GM19025 (cell line): ENCODE results near the gene MYDGF.

Source experiments
- ATAC-seq: cut with Tn5 transposase; IDR thresholded peaks from one replicate; pipeline ENCODE4 v1.9.1; 2021; ENCODE audit warnings: mild to moderate bottlenecking, low read depth, moderate library complexity; ENCODE audit not compliant: unreplicated experiment

MYDGF gene

DNA sequence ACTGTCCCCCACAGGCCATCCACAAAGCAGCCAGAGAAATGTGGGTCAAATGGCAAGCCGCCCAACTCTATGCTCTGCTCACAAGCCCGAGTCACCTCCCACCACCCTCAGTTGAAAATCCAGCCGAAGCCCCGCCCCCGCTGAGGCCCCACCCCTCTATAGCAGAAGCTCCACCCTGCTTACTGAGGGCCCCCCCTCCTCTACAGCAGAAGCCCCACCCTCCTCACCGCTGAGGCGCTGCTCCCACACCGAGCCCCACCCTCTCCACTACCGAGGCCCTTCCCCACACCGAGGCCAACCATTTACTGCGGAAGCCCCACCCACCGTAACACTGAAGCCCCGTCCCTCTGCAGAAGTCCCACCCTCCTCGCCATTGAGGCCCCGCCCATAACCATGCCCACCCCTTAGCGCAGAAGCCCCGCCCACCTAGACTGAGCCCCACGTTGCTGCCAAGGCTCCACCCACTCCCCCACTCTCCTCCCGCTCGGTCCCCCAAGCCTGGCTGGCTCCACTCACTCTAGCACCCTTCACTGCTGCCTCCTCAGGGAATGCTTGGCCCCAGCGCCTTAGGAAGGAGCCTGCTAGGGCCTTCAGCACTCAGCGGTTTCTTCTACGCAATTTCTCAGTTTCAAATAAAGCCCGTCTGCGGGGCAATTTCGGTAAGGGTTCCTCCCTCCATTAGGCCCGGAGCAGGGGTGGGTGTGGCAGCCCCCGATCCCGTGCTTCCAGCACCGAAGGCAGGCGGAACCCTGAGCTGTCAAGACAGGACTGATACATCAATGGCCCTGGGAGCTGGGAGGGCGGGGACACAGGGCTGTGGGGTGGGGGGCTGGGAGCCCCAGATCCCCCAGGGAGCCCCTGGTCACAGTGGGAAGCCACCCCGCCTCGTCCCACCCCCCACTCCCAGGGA lies 9.0 kb upstream of the MYDGF start:
- ATAC-seq: no peak

DNA sequence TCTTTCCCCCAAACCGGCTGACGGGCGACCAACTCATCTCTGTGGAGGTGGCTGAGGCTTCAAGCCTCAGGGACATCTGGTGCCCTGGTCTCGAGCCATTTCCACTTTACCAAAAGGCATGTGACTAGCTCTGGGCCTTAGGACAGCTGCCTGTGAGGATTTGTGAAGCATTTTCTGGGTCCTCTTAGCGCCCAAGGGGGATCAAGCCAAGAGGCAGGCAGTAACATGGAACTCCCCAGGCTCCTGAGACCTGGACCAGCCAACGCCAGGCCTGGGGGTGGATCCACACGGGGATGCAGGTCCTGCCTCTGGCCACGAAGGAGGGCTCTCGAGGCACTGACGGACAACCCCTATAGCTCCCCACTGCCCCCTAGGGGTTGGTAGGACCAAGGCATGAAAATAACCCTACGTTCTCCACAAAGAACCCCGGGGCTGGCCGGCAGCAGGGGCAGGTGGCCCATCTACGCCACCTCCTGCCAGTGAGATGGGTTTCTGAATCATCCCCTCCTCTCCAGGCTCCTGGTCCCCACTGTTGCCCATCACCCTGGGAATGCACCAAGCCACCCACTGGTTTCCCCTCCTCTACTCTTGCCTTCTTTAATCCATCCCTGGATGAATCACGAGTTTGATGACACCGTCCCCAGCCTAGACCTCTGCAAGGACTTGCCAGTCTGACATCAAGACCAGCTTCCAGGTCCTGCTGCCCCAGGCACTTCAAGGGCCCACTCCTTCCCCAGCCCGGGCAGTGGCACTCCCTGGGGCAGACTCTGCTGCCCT lies 7.0 kb upstream of the MYDGF start:
- no peak for ATAC-seq

DNA sequence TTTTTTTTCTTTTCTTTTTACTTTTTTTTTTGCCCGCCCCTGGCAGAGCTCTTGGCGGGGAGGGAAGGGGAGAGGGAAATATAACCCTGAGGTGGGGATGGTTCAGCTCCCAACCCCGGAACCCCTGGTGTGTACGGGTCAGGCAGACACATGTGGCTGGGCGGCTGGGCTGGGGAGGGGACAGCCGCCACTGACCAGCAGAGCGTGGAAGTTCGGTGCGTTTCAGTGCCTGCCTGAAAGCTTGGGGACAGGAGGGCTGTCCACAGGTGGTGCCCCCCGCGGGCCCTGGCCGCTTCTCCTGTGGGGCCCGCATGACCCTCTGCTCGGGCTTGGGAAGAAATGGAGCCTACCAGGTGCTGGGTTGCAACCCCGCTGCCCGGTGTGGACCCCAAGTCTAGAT lies 5.2 kb upstream of the MYDGF start:
- ATAC-seq: no peak

DNA sequence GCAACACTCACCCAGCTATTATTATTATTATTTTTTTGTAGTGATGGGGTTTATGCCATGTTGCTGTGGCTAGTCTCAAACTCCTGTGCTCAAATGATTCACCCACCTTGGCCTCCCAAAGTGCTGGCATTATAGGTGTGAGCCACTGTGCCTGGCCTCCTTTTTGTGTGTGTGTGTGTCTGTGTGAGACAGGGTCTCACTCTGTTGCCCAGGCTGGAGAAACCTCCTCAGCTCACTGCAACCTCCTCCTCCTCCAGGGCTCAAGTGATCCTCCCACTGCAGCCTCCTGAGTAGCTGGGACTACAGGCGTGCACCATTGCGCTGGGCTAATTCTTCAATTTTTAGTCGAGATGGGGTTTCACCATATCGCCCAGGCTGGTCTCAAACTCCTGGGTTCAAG lies 3.6 kb upstream of the MYDGF start:
- ATAC-seq: no peak

DNA sequence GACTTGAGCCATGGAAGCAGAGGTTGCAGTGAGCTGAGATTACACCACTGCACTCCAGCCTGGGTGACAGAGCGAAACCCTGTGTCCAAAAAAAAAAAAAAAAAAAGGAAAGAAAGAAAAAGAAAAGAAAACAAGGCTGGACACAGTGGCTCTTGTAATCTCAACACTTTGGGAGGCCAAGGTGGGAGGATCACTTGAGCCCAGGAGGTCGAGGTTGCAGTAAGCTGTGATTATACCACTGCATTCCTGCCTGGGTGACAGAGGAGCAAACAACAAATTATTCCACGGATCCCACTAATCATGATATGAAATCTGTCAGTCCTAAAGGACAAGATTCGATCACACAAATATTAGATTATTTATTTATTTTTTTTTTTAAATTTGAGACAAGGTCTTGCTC lies 3.1 kb upstream of the MYDGF start:
- ATAC-seq: no peak

DNA sequence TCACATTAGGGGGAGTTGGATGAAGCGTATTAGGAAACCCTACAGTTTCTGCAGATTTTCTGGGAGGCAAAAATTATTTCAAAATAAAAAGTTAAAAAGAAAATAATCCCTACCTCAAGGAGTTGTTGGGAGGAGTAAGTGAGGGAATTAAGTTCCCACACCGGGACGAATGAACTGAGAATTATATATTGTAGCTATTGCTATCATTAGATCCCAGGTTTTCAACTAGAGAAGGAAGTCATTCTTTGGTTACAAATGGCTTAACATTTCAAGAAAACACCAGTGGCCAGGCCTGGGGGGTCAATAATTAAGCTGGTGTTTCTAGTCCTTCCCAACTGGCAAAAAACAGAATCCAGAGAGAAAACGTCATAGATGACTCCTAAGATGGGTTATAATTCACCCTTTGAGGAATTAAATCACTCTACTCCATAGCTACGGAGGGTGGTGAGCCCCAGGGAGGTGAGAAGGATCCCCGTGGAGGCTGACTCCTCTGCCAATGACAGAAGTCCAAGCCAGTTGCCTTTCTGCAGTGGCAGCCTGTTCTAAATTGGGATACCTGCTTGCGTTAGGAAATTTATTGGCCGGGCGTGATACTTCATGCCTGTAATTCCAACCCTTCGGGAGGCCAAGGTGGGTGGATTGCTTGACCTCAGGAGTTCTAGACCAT lies 1.2 kb upstream of the MYDGF start:
- no peak for ATAC-seq

DNA sequence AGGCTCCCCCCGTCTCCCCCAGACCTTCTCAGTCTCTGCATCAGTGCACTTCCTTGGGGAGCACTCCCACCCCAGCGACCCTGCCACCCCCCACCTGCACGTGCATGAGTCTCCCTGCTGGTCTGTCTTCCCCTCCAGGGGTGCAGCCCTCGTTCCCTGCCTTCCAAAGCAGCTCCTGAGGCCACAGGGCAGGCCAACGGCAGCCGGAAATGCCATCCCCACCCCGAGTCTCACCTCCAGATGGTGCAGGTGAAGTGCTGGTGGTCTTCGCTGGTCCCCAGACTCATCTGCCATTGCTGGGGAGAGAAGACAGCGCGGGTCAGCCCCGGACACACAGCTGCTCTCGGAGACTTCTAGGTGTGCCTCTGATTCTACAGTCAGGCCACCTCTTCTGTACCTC lies 5.5 kb downstream of the MYDGF start:
- no peak for ATAC-seq

DNA sequence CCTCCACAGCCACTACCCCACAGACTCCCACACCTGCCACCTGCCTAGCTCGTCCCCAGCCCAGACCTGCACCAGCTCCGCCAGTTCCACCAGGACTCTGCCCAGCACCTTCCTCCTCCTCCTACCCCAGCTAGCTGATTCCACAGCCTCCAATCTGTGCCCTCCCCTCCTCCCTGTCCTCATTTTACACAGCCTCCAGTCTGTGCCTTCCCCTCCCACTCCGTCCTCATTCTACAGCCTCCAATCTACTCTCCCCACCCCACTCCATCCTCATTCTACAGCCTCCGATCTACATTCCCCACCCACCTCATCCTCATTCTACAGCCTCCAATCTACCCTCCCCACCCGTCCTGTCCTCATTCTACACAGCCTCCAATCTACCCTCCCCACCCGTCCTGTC lies 7.3 kb downstream of the MYDGF start:
- ATAC-seq: no peak

DNA sequence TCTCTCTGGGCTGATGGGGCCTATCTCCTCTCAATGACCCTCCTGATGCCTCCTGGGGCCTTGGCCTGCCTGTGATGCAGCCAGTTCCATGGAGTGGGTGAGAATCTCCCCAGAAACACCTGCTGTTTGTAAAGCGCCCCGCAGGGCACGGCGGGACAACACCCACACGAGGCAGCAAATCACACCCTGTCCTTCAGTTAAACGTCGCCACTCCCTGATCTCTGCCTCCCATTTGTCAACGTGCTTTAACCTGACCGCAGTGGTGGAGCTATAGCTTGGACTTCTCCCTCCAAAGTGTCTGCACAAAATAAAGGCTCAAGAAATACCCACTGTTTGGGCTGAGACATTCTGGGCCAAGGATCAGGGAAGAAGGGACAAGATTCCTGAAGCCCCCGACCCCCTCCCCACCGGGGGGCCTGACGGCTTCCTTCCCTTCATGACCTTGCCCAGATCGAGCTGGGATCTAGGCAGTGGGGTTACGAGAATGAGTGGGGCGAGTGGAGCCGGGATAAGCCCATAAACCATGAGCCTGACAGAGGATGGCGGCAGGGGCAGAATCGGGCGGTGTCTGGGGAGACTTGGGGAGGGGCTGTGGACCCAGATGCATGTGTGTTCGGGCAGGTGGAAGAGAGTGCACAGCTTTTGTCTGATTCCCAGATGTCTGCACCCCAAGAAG lies 8.0 kb downstream of the MYDGF start:
- ATAC-seq: no peak

DNA sequence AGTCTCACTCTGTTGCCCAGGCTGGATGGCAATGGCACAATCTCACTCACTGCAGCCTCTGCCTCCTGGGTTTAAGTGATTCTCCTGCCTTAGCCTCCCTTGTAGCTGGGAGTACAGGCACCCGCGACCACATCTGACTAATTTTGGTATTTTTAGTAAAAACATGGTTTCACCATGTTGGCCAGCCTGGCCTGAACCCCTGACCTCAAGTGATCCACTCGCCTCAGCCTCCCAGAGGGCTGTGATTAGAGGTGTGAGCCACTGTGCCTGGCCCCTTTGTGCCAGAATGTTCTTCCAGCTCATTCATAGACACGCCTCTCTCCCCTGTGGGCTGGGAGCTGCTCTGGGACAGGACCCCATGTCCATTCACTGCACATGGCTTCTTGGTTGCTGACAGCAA lies 9.1 kb downstream of the MYDGF start:
- ATAC-seq: no peak

DNA sequence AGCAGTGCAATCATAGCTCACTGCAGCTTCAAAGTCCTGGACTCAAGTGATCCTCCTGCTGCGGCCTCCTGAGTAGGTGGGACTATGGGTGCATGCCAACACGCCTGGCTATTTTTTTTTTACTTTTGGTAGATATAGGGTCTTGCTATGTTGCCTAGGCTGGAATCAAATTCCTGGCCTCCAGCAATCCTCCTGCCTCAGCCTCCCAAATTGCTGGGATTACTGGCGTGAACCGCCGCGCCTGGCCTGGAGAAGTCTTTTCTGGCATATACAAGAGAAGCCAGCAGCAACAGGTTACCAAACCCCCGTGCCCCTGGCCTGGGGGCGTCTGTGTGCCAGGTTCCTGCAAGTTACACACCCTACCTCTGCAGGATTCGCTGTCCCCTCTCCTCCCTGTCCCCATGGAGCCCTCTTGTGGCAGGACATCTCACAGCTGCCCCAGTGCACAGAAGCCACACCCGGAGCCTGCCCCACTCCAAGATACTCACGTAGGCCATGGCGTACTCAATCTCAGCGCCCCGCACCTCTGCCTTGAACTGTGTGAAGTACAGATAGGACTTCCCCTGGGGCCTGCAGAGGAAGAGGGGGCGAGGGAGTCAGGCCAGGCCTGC lies 9.9 kb downstream of the MYDGF start:
- no peak for ATAC-seq

DNA sequence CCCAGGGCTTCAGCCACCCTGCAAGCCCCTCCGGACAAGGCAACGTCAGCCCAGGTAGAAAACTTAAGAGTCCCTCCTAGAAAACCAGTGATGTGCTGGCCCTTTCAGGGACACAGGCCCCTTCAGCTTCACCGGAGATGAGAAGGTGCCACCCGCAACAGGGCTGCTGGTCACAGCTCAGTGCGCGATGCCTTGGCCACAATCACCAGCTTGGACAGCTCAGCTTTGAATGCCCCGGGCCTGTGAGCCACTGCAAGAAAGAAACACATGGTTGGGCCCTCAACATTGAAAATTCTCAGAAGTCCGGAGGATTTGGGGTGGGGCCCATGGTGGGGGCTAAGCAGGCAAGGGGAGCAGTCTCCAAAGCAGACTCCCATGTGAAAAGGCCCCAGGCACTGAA lies 12.3 kb downstream of the MYDGF start:
- ATAC-seq: no peak

DNA sequence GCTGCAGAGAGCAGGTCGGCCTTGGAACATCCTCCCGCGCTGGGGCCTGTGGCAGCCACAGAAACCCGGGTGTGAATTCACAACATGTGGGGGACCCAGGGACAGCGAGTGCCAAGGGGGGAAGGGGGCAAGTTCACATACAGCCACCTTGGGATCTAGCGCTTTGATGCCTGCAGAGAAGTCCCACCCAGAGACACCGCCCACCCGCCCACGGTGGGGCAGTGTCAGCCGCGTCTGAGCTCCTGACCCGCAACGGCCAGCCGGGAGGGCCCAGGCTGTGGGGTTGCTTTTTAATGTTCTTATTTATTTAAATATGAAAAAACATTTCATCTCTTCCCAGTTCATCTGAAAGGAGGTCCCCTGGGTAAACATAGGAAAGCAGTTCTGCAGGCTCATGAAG lies 12.9 kb downstream of the MYDGF start:
- no peak for ATAC-seq

DNA sequence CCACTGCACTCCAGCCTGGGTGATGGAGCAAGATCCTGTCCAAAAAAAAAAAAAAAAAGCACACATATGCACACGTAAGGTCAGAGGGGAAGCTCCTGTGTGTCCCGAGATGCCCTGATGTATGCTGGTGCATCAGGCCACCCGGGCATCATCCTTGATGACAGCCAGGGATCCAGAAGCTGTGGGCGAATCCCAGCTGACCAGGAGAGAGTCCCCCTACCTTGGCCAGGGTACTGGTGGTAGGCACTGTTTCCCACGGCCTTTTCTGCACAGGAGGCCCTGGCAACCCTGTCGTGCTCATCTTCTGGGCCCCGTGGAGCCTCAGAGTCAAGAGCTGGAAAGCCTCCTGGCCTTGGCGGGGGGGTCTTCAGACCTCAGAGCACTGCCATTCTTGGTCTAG lies 14.0 kb downstream of the MYDGF start:
- ATAC-seq: no peak

DNA sequence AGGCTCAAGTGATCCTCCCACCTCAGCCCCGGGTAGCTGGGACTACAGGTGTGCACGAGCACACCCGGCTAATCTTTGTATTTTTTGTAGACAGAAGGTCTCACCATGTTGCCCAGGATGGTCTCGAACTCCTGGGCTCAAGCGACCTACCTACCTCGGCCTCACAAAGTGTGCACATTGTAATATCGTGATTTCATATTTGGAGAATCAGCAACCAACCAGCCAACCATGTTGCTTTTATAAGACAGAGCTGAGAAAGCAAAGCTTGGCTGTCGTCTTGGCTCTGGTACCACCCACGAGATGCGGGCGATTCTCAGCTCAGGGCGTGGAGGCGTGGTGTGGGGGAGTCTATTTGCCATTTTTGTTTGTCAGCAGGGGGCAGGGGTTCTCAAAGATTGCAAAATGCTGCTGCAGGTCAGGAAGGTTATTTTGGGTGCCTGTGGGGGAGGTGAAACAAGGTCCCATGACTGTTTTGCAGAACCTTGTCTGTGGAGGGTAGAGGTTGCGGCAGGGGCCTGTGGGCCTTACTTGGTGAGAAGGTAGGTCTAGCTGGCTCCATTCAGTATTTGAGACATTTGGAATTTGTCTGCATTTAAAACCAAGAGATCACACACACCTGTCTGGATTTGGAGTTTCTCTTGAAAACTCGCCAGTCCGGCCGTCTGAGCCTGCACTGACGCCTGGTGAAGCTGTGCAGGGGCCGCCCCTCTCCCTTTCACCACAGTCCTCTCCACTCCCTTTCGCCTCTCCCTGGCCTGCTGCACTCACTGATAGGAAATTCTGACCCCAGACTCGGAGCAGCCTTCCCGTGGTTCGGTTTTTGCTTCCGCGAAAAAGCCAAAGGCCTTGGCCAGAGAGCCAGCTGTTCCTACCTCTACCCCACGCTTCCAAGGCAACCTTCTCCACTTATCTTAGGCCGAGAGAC lies 15.4 kb downstream of the MYDGF start:
- ATAC-seq: no peak

DNA sequence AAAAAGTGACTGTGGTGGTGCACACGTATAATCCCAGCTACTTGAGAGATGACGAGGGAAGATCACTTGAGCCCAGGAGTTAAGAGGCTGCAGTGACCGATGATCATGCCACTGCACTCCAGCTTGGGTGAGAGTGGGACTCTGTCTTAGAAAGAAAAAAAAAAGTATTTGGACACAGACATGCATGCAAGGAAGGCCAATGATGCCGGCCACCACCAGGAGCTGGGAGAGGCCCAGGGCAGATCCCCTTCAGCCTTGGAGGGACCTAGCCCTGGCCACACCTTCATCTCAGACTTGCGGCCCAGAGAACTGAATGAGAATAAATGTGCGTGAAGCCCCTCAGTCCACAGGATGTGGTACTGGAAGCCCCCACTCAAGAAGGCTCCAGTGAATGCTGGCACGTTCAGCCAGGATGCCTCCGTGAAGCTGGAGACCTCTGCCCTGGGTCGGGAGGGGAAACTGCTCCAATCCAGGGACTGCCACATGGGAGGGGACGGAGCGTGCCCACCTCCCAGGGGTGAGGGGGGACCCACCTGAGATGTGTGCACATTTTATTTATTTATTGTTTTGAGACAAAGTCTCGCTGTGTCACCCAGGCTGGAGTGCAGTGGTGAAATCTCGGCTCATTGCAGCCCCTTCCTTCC lies 16.2 kb downstream of the MYDGF start:
- ATAC-seq: no peak

DNA sequence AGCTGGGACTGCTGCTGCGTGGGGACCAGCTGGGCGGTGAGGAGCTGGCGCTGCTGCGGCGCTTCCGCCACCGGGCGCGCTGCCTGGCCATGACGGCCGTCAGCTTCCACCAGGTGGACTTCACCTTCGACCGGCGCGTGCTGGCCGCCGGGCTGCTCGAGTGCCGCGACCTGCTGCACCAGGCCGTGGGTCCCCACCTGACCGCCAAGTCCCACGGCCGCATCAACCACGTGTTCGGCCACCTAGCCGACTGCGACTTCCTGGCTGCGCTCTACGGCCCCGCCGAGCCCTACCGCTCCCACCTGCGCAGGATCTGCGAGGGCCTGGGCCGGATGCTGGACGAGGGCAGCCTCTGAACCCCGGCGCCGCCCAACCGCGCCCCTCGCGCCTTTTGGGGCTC lies 18.1 kb downstream of the MYDGF start:
- ATAC-seq: no peak

DNA sequence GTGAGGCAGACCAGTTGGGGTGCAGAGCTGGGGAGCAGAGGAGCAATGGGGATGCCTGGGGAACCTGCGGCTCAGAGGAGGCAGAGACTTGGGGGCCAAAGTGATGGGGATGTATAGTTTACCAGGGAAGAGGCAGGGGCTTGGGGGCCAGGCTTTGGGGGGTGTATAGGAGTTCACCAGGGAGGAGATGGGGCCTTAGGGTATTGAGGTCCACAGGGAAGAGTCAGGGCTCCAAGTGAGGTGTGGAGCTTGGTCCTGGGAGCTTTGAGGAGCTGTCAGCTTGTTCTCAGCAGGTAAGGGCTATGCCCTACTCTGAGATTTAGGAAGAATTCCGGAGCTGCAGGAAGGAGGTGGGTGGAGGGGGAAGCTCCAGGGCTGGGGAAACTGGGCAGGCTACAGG lies 20.0 kb downstream of the MYDGF start:
- ATAC-seq: no peak
